GM12878 (cell line): ENCODE results near the gene MIF. TPM values are rescaled to one million over a fixed set of nuclear protein-coding genes. Genes with fewer than 3 reads are reported as not detected.

Source experiments
- BMI1 ChIP-seq: fragments of 450-650 bp; IDR thresholded peaks from 2 replicates; pipeline ENCODE4 v1.6.1; 2016; ENCODE audit warnings: mild to moderate bottlenecking, moderate library complexity, borderline replicate concordance
- CREM ChIP-seq: IDR thresholded peaks from 2 replicates; pipeline ENCODE4 v1.6.1; 2014; ENCODE audit warnings: antibody characterized with exemption, low read depth
- E2F4 ChIP-seq: IDR thresholded peaks from 2 replicates; pipeline ENCODE4 v1.6.1; 2012; ENCODE audit warnings: low read depth, low read length, improper control_type of control experiment
- E2F8 ChIP-seq: fragments of 450-650 bp; IDR thresholded peaks from 2 replicates; pipeline ENCODE4 v1.6.1; 2018; ENCODE audit warnings: mild to moderate bottlenecking, low read depth, moderate library complexity; ENCODE audit not compliant: partially characterized antibody
- EGR1 ChIP-seq, 2 experiments: IDR thresholded peaks; 1 replicate in 1 of 2; 2 replicates in 1 of 2; pipeline ENCODE4 v1.6.1; 2011 to 2012; ENCODE audit warnings: low read depth in 2 of 2, low read length in 2 of 2, borderline replicate concordance in 1 of 2, mild to moderate bottlenecking in 1 of 2, moderate library complexity in 1 of 2
- EP300 ChIP-seq, 2 experiments: fragments of 150-350 bp in 1 of 2; IDR thresholded peaks; 2 replicates each; pipeline ENCODE4 v1.6.1; 2011 to 2012; ENCODE audit warnings: low read depth in 2 of 2, low read length in 2 of 2, borderline replicate concordance in 1 of 2, improper control_type of control experiment in 1 of 2, inconsistent platforms in 1 of 2; ENCODE audit not compliant: control insufficient read depth in 1 of 2
- IRF4 ChIP-seq: IDR thresholded peaks from 2 replicates; pipeline ENCODE4 v1.6.1; 2011; ENCODE audit warnings: low read depth, low read length
- JUND ChIP-seq: IDR thresholded peaks from 2 replicates; pipeline ENCODE4 v1.6.1; 2012; ENCODE audit warnings: low read depth, mild to moderate bottlenecking, low read length, improper control_type of control experiment, moderate library complexity
- KAT2A ChIP-seq: conservative IDR thresholded peaks from 2 replicates; pipeline ENCODE4 v1.6.1; 2011; ENCODE audit warnings: low read depth, low read length; ENCODE audit not compliant: control insufficient read depth
- NBN ChIP-seq: fragments of 450-650 bp; IDR thresholded peaks from 2 replicates; pipeline ENCODE4 v1.6.1; 2016
- NKRF ChIP-seq: fragments of 450-650 bp; conservative IDR thresholded peaks from 2 replicates; pipeline ENCODE4 v1.6.1; 2017; ENCODE audit warnings: mild to moderate bottlenecking, moderate library complexity
- NR2C1 ChIP-seq: fragments of 450-650 bp; IDR thresholded peaks from 2 replicates; pipeline ENCODE4 v1.6.1; 2017; ENCODE audit warnings: antibody characterized with exemption, mild to moderate bottlenecking, moderate library complexity
- NR2C2 ChIP-seq: IDR thresholded peaks from 2 replicates; pipeline ENCODE4 v1.6.1; 2011; ENCODE audit warnings: borderline replicate concordance, low read depth; ENCODE audit not compliant: control insufficient read depth, insufficient read length
- PAX5 ChIP-seq: IDR thresholded peaks from 2 replicates; pipeline ENCODE4 v1.6.1; 2011; ENCODE audit warnings: low read depth, low read length, borderline replicate concordance
- RAD21 ChIP-seq: IDR thresholded peaks from 2 replicates; pipeline ENCODE4 v1.6.1; 2011; ENCODE audit warnings: mild to moderate bottlenecking, low read depth, low read length, moderate library complexity; ENCODE audit not compliant: insufficient read depth
- WRNIP1 ChIP-seq: IDR thresholded peaks from 2 replicates; pipeline ENCODE4 v1.6.1; 2011; ENCODE audit warnings: low read depth, low read length, improper control_type of control experiment, borderline replicate concordance
- ZNF592 ChIP-seq: fragments of 450-650 bp; IDR thresholded peaks from 2 replicates; pipeline ENCODE4 v1.6.1; 2017; ENCODE audit warnings: mild to moderate bottlenecking, moderate library complexity
- ZNF622 ChIP-seq: fragments of 450-650 bp; IDR thresholded peaks from 2 replicates; pipeline ENCODE4 v1.6.1; 2017; ENCODE audit warnings: mild to moderate bottlenecking, inconsistent platforms
- polyA plus RNA-seq, 11 experiments: library from polyadenylated mRNA; depleted of rRNA in 4 of 11; unstranded in 6 of 11; stranded (reverse) in 5 of 11; fragments of >200 nt; fragmentation: Nextera tagmentation in 4 of 11; fragmentation: Illumina TruSeq in 1 of 11; extraction: Ambion mirVana in 4 of 11; extraction: Trizol in 1 of 11; gene quantifications; 1 replicate in 1 of 11; 2 replicates in 10 of 11; pipeline versions ENCODE4 v1.2.1 to v1.2.3, GENCODE V29; 2011 to 2016; ENCODE audit warnings: inconsistent platforms in 2 of 11, missing spikeins in 2 of 11, low read depth in 1 of 11
- total RNA-seq, 4 experiments: library from RNA; depleted of rRNA in 3 of 4; stranded (reverse); fragments of >200 nt in 3 of 4; fragmentation: Illumina TruSeq in 1 of 4; extraction: Trizol in 1 of 4; gene quantifications; 2 replicates each; pipeline versions ENCODE4 v1.2.1 to v1.2.3, GENCODE V29; 2013 to 2021

Gene MIF
- total and polyA plus RNA-seq, 10 of the 15 experiments (the other 5 are each of a cell fraction or from before 2014, with no cell fraction given), result 37.7 to 2,972 (median 766) TPM

GRCh38 chr22:23849009-23850006 is 44.9 kb upstream of the MIF start (continued):
- TF ChIP-seq E2F4 (no peak), PAX5 (no peak), CREM (no peak), EGR1 (IDR thresholded peaks at IDR 0.05; ENCODE audit: borderline replicate concordance in 1 of 2, low read depth in 2 of 2, low read length in 2 of 2) (peak in 1 of 2 experiments; percentile 73; a peak in 2 of 3 replicates), NKRF (no peak), E2F8 (no peak), NR2C1 (no peak), BMI1 (no peak), IRF4 (no peak), KAT2A (no peak), EP300 (IDR thresholded peaks at IDR 0.05; ENCODE audit: borderline replicate concordance in 1 of 2, control insufficient read depth in 1 of 2, low read depth in 2 of 2, low read length in 2 of 2) (no peak), ZNF622 (no peak), NBN (0 out of 2 replicates have a peak, but pooled peaks have one; percentile 32), WRNIP1 (no peak), ZNF592 (no peak), JUND (no peak), NR2C2 (no peak), RAD21 (peak; percentile 99)
